Erythroblast (primary cell): ENCODE data around the gene UBASH3B.
"Not testable (repeated sequence)": the region's sequence is repeated elsewhere in the genome, so short reads cannot be mapped to it uniquely, and the experiment has no call there.

Source experiments
- GATA1 ChIP-seq: IDR thresholded peaks from 2 replicates; pipeline ENCODE4 v1.6.1; 2011; ENCODE audit warnings: low read depth, mild to moderate bottlenecking, control low read depth, low read length, moderate library complexity
- POLR2A ChIP-seq: IDR thresholded peaks from 2 replicates; pipeline ENCODE4 v1.6.1; 2011; ENCODE audit warnings: mild to moderate bottlenecking, low read length

DNA sequence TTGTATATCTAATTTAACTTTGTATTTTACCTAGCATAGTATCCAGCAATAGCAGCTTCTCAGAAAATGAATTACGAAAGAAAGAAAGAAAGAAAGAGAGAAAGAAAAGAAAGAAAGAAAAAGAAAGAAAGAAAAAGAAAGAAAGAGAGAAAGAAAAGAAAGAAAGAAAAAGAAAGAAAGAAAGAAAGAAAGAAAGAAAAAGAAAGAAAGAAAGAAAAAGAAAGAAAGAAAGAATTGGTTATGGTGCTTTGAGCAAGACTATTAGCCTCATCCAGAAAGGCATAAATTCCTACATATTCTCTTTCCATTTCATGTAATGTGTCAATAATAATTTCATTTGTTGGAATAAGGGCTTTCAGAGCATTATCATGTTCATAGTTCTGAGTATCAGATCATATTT is 207.6 kb downstream of the UBASH3B start:
- TF ChIP-seq POLR2A, GATA1: not testable (repeated sequence)
